TTC549 (cell line): Measurements from ENCODE around the gene SNX8.
"Not testable (repeated sequence)": the region's sequence is repeated elsewhere in the genome, so short reads cannot be mapped to it uniquely, and the experiment has no call there.

Experiments
- FAIRE-seq: peaks from 2 replicates; lab custom pipeline; 2012; peaks lifted over from hg19 to GRCh38; lab: Jason Lieb, UNC

The SNX8 gene

GRCh38 chr7:2289621-2290020, 24.6 kb downstream of the SNX8 start:
- FAIRE-seq = no peak

DNA sequence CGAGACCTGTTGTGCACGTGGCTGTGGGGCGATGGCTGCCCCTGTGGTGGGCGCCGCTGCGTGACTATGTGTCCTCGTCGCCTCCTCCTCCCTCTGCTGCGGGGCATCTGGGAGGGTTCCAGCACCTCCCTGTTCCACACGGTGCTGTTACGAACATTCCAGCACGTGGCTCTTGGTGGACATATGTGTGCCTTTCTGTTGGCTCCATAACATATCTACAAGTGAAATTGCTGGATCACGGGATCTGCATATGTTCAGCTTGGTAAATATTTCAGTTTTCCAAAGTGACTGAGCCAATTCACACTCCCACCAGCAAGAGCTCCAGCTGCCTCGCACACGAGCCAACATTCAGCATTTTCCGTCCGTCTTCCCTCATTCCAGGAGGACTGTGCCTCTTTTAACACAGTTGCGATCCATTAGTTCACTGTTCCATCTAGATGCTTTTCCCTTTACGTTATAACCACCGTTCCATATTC, 25.1 kb downstream of the SNX8 start:
- no peak for FAIRE-seq

GRCh38 chr7:2288503-2288902, 25.7 kb downstream of the SNX8 start:
- FAIRE-seq = no peak

DNA sequence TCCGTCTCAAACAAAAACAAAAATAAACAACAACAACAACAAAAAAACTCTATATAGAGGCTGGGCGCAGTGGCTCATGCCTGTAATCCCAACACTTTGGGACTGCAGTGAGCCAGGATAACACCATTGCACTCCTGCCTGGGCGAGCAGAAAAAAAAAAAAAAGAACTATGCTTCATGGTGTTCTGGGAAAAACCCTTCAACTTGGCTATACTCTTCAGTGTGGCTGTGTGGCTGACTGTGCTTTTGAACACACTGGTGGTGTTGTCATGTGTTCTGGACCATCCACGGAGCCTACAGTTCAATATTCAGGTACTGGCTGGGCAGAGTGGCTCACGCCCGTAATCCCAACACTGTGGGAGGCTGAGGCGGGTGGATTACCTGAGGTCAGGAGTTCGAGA, 26.5 kb downstream of the SNX8 start:
- no peak for FAIRE-seq

DNA sequence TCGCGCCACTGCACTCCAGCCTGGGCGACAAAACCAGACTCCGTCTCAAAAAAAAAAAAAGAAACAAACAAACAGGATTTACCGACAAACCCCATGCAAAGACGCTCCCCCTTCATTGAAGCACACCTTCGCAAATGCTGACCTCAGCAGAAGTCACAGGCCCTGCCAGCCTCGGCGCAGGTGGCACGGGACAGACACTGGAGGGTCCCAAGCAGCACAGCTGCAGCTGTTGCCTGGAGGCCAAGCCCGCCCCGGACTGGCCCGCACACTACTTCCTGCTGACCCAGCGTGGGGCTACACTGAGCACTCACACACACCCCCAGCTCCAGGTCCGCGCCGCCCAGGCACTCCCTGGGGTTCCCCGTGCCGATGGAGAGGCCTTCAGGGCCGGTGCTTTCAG, 31.2 kb downstream of the SNX8 start:
- no peak for FAIRE-seq

DNA sequence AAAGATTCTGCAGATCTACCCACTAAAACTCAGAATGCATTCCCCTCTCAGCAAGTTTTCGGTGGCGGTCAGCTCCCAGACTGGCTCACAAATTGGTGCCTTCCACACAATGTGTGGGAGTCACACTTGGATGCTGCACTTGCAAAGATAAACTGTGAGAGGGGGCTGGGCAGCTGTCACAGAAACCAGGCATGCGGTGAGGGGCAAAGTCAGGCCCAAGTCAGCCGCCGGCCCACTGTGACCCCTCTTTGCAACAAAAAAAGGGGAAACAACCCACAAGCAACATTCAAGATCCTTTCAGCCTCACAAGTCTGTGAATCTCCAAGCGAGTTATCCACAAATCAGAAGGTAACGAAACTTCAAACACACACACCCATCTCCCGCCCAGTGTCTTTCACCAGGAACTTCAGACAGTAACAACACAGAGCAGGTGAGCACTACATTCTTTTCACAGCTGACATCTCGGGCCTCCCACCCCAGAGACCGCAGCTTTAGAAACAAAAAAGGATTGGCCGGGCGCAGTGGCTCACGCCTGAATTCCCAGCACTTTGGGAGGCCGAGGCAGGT, 32.0 kb downstream of the SNX8 start:
- FAIRE-seq = no peak

GRCh38 chr7:2281541-2281940, 32.7 kb downstream of the SNX8 start:
- no peak for FAIRE-seq

DNA sequence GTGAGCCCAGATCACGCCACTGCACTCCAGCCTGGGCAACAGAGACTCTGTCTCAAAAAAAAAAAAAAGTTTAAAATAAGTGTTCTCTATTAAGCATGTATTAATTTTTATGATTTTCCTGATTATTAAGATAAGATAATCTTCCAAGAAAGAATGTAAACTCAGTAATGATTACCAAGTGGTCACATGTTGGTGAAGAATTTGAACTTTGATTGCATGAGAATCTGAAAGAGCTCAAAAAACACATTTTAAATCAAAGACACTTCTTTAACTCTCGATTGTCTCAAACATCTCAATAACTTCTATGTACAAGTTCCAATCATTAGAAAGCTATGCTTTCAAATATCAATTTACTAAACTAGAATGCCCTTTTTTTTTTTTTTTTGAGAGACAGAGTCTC, 33.8 kb downstream of the SNX8 start:
- FAIRE-seq = no peak

GRCh38 chr7:2279896-2280295, 34.3 kb downstream of the SNX8 start:
- no peak for FAIRE-seq

GRCh38 chr7:2278026-2278425, 36.2 kb downstream of the SNX8 start:
- FAIRE-seq = no peak

DNA sequence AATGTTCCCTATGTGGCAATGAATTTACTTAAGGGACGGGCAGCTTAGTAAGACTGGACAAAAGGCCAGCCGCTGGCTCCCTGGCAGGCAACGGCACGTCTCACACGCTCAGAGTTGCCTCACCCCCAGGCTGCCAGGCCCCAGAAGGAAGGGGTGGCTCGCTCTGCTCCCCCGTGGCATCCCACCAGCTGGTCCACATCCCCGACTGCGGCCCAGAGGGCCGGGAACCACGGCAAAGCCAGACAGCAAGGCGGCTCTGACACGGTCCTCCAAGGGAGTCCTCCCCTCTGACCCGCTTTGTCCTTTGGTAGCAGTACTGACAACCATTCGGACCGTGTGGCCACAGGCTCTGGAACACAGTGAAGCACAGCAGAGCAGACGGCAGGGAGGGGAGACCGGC, 38.1 kb downstream of the SNX8 start:
- no peak for FAIRE-seq

DNA sequence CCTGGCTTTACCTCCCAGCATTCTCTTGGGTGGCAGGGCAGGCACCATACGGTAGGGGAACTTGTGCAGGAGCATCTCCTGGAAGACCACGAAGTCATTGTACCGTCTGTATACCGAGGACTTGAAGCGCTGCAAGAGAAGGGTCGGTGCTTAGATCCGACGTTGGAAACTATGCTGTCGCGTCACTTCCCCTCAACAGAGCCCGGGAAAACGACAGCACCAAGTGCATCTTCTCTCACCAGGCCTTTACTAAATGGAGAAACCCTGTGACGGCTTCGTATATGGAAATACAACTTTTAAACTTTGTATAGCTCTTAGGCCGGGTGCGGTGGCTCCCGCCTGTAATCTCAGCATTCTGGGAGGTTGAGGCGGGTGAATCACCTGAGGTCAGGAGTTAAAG, 39.1 kb downstream of the SNX8 start:
- FAIRE-seq = no peak

DNA sequence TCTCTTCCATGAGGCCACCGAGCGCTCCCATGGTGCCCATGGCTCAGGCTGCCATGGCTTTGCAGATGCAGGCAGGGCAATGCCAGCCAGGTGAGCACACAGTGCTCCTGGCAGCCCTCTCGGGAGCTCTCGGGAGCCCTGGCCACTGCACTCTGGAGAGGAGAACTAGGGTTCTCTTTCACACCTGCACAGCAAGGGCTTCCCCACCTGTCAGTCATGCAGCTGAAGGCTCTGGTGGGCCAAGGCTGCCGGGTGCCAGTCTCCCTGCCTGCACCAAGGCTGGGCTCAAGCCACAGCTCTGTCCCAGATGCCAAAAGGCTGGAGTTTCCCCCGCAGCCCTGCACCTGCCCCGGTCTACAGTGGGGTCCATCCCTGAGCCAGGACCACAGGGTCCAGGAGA, 39.6 kb downstream of the SNX8 start:
- no peak for FAIRE-seq

GRCh38 chr7:2273866-2274265, 40.4 kb downstream of the SNX8 start:
- no peak for FAIRE-seq

DNA sequence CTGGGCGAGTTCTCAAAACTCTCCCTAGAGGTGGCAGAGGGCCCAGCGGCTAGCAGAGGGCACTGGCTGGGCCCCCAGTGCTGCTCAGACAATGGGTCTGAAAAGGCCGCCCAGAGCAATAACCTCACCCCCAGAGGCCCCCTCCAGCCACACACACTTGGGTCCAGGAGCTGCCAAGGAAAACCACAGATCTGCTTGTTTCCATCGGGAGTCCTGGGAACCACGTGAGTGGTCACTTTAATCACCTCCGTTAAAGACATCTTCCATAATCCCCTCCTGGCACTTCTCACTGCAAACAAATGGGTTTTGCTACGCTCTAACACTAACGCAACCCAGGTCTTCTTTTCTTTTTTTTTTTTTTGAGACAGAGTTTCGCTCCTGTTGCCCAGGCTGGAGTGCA, 42.2 kb downstream of the SNX8 start:
- FAIRE-seq = no peak

- no peak for FAIRE-seq
Measured at GRCh38 chr7:2271273-2272026, 42.8 kb downstream of the SNX8 start.

DNA sequence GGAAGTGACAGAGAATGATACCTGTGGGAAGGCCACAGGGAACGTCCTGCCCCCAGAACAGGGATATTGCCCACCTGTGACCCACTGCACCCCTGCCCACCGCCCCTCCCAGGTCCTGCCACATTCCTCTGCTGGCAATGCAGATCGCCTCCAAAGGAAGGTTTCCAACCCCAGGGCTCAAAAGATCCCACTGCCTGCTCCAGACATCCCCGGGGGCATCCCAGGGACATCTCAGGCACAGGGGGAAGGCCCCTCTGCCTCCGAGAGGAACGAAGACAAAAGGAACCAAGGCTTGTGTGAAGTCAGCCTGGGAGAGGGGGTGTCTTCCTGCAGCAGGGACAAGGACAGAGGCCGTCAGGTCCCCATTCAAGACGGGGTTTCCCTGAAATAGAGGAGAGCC, 43.7 kb downstream of the SNX8 start:
- no peak for FAIRE-seq

DNA sequence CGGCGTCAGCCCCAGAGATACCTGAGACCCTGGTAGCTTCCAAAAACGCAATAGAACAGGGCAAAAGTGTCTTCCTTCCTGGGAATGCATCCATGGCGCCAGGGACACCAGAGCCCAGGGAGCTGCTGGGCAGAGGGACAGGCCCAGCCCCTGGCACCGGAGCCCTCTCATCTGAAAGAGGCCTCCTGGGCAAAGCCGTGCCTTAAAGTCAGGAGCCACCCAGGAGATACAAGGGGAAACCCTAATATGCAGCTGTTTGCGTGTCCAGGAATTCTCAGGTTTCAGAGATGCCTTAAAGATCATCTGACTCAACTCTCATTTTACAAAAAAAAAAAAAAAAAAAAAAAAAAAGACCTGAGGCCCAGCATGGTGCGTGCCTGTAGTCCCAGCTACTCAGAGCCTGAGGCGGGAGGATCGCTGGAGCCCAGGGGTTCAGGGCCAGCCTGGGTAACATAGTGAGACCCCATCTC, 44.2 kb downstream of the SNX8 start:
- no peak for FAIRE-seq

- not testable (repeated sequence) for FAIRE-seq
Measured at GRCh38 chr7:2269089-2269990, 44.9 kb downstream of the SNX8 start.

DNA sequence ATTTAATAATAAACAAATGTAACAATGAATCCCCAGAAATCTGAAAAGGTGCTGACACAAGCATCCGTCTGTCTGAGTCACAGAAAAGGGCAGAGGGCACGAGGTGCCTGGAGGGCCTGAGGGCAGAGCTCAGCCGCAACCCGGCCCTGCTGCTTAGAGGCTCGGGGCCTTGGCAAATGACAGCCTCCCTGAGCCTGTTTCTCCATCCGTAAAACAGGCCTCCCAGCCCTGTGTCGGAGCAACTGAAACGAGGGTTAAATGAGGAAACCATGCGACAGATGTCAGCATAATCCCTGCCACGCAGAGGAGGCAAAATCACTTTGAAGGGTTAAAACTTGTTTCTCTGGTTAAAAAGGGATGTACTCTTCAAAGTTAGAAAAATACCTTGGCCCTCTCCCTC, 47.3 kb downstream of the SNX8 start:
- no peak for FAIRE-seq

DNA sequence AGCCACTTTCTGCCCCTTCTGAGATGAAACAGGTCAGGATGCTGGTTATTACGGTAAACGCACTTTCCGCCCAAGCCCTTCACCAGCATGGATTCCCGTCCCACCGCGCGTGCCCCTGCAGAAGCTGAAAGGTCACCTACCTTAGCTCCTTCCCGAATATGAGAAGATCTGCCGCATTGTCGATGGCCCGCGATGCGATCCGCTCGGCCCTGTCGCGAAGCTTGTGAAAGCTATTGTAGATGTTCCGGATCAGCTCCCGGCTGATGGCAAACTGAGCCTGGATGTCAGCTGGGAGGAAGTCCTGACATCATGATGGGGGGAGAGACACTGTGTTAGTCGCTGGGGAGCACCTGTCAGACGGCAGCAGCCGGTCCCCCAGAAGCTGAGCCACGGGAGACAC, 50.1 kb downstream of the SNX8 start:
- no peak for FAIRE-seq

- no peak for FAIRE-seq
Measured at GRCh38 chr7:2263176-2263575, 51.1 kb downstream of the SNX8 start.

GRCh38 chr7:2261611-2262010, 52.6 kb downstream of the SNX8 start:
- no peak for FAIRE-seq
